ENCODE results near the gene DEPDC7. TPM values are rescaled to one million over a fixed set of nuclear protein-coding genes. Genes with fewer than 3 reads are reported as not detected.
A peak's percentile ranks its signal among the peaks of the same experiment; 100 is the strongest.

DEPDC7 gene
- total and polyA plus RNA-seq, 9 of the 15 experiments (the other 6 are each of a cell fraction or from before 2014, with no cell fraction given) = 5.4 to 19.9 (median 12.0) TPM

DNA sequence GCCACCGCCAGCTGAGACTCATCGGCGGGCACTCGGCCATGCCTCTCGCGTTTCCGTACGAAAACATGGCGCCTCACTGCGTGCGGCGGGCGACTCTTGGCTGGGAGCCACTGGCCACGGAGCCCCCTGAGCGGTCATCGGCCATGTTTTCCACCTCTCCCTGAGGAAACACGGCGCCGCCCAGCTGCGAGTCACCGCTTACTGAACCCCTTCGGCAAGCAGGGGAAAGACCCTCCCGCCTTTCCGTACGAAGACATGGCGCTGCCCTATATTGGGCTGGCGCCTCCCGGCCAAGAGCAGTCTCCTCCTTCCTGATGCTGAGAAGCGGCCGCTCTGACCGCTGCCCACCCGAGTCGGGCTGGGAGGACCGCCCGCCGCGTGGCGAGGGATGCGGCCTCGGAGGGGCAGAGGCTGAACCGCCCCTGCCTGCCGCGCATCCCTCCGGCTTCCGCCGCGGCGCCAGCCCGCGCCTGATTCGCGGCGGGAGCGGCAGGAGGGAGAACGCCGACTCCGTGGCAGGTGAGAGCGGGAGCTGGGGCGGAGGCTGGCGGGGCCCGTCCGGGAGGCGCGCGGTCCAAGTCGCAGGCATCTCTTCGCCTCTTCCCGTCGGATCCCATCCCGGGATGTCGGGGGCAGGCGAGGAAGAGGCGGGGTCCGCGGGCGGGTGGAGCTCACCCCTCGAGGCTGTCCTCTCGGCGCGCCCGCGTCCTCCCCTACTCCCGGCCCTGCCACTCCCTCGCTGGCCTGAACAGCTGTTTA, 23.8 kb downstream of the DEPDC7 start, which contains the start of gene TCP11L1 (continued):
- TF ChIP-seq ZBTB17 (CRISPR knock-in tag; IDR thresholded peaks at IDR 0.05) (peak; percentile 92), ZNF3 (CRISPR knock-in tag; IDR thresholded peaks at IDR 0.05) (no peak), POLR2G (IDR thresholded peaks at IDR 0.05; ENCODE audit: low read depth, low read length) (peak; percentile 88), ZNF384 (IDR thresholded peaks at IDR 0.05; ENCODE audit: low read depth, low read length) (no peak), MXI1 (IDR thresholded peaks at IDR 0.05; ENCODE audit: low read depth, low read length) (0 out of 2 replicates have a peak, but pooled peaks have one; percentile 39), ATF7 (IDR thresholded peaks at IDR 0.05) (peak; percentile 45), GABPB1 (CRISPR knock-in tag; IDR thresholded peaks at IDR 0.05) (peak; percentile 79), ZNF407 (IDR thresholded peaks at IDR 0.05; ENCODE audit: low read depth) (peak; percentile 79), SMAD4 (CRISPR knock-in tag; conservative IDR thresholded peaks at IDR 0.05) (peak; percentile 57), NR4A1 (CRISPR knock-in tag; IDR thresholded peaks at IDR 0.05) (peak; percentile 65; the same call in 1 of the 2 replicates), NR4A1 (tag; IDR thresholded peaks at IDR 0.05) (no peak), GABPA (tag; conservative IDR thresholded peaks at IDR 0.05; ENCODE audit: low read depth) (peak; percentile 81), NR1H2 (CRISPR knock-in tag; IDR thresholded peaks at IDR 0.05) (0 out of 2 replicates have a peak, but pooled peaks have one; percentile 39), PCBP1 (IDR thresholded peaks at IDR 0.05; ENCODE audit: low read depth, low read length, poor library complexity, severe bottlenecking) (peak; percentile 24), HMGXB4 (CRISPR knock-in tag; IDR thresholded peaks at IDR 0.05) (0 out of 2 replicates have a peak, but pooled peaks have one; percentile 21), NONO (IDR thresholded peaks at IDR 0.05; ENCODE audit: low read depth in 2 of 2, low read length in 1 of 2) (peak; percentile 54 to 59; a peak in 2 of 4 replicates)
